Measurements from ENCODE around the gene VPS29.

The VPS29 gene

GRCh38 chr12:110451263-110451662 is 50.6 kb downstream of the VPS29 start:
- DNase-seq = no peak

GRCh38 chr12:110449799-110450497 is 52.0 kb downstream of the VPS29 start, which contains the start of gene ARPC3:
Gene ARPC3, minus strand, starts transcription at chr12:110450337. Its CDS starts 77 bp downstream, at chr12:110450260.
- peak; percentile 44 to 94 (median 88) for DNase-seq

GRCh38 chr12:110444455-110444854 is 57.5 kb downstream of the VPS29 start:
- no peak for DNase-seq
